NOMO-1 treated with DMSO at 0.1 percent for 48 hours (cell line): ENCODE measurements around the gene LTBP1.
"Not testable (repeated sequence)": the region's sequence is repeated elsewhere in the genome, so short reads cannot be mapped to it uniquely, and the experiment has no call there.

Experiments used
- DNase-seq: peaks from one replicate; lab custom pipeline; 2025; ENCODE audit not compliant: unreplicated experiment; lab: John Stamatoyannopoulos, UW

LTBP1 gene

DNA sequence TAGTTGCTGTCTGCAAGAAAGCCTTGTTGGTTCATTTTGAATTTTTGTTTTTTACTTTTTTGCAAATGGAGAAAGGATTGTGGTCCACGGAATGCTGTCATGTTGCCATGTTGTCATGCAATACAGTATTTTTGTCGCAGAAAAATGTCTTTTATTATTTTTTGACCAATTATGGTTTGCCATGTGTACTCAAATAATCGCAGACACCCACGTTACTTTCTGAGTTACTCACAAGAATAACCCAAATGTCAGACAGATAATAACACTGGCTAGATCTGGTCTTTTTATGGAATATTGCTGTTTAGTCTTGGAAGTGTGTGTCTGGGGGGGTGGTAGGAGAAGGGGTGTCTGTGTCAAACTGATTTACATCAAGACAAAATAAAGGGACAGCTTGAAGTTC is 188.9 kb downstream of the LTBP1 start:
- no peak for DNase-seq

DNA sequence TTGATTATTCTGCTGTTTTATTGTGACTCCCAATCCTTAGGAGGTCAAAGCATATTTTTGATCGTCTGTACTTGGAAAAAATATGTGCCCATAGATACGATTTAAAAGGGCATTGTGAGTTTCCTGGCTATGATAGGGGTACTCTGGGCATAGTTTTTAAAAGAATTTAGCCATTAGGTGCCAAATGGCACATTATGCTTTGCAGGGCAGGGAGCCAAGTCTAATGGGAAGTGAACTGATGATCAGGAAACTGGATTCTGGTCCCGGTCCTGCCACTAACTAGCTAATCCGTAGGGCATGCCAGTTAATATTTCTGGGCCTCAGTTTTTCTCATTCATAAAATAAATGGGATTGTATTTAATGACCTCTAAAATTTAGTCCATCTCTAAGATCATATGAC is 189.3 kb downstream of the LTBP1 start:
- DNase-seq: no peak

DNA sequence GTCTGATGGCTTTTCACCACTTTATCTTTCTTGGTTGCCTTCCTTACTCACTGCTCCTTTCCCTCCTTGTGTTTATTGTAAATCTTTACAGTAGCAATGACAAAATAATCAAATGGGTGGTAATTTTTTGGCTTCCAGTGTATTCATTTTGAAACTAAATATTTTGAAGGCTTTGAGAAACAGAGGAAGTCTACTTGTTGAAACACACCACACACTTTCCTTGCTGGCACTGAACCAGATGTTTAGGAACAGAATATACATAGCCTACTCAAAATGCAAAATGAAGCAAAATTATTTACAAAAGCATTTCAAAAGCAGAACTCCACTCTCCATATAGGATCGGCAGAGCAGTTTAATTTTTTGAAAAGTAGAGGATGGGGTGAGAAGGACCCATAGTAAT is 189.8 kb downstream of the LTBP1 start:
- no peak for DNase-seq

DNA sequence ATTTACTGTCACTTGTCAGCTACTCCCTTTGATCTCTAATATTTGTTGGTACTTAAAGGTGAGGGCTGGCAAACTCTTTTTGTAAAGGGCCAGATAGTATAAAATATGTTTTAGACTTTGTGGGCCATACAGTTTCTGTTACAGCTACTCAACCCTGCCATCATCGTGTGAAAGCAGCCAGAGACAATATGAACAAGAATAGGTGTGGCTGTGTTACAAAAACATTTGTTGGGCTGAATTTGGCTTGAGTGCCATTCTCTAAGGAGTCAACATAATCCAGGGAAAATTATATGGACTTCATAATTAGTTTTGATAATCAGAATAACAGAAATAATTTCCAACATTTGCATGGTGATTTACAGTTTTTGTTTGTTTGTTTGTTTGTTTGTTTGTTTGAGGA is 190.6 kb downstream of the LTBP1 start:
- no peak for DNase-seq

DNA sequence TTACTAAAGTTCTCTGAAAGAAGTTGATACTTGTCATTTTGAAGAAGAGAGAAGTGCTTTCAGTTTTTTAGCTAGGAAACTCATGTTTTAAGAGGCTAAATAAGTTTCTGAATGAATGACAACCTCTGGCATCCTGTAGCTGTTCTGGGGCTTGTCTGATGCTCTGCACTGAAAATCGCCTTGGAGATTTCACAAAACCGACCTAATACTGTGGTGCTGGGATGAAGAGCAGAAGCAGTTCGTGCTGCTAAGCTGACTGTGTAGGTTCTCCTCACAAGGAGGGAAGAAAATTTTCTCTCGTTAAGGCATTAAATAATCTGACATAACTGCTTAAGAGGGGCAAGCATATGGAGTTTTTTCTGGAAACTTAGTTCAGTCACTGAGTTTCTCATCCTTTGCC is 193.2 kb downstream of the LTBP1 start:
- no peak for DNase-seq

DNA sequence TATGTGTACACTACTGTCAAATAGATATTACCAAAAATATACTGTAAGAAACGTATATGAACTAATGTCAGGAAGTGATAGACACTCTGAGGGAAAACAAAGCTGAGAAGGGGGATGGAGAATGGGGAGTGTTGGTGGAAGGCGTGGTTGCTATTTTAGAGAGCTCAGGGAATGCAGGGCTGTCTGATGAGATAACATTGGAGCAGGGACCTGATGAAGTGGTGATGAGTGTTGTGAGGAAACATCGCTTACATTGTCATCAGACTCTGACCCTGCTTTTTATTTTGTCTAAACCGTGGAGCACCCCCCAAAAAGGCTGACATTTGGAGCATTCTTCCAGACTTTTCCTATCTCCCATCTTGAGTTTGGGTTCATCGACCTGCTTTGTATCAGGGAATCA is 194.7 kb downstream of the LTBP1 start:
- DNase-seq: no peak

DNA sequence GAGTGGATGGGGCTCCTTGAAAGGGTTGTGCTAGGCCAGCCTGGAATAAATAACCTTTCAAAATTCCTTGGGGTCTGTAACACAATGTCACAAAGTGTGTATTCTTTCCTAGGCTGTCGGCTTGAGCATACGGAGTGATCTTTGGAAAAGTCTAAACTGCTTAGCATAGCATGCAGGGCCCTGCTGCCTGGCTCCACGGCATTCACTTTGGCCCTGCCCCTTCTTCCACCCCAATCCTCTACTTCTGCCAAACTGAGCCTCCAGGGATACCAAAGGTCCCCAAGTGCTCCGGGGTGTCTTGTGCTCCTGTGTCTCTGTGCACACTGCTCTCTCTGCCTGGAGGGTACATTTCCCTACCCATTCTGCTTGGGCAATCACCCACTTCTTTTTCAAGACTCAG is 196.1 kb downstream of the LTBP1 start:
- DNase-seq: no peak

DNA sequence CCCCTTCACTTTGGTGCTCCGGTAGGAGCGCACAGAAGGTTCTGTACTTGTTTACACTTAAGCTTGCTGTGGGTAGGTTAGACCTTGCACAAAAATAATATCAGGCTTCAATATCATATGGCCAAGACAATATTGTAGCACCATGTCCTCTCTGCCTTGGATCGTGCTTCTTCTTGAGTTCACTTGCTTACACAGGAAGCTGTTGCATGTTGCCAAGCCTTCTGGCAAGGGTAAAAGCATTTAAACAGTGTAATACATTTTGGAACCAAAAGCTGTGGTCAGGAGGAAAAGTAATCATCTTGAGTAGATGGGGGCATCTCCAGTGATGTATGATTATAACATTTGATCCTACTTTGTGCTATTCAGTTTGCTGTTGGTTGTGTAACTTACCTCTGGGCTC is 197.5 kb downstream of the LTBP1 start:
- no peak for DNase-seq

DNA sequence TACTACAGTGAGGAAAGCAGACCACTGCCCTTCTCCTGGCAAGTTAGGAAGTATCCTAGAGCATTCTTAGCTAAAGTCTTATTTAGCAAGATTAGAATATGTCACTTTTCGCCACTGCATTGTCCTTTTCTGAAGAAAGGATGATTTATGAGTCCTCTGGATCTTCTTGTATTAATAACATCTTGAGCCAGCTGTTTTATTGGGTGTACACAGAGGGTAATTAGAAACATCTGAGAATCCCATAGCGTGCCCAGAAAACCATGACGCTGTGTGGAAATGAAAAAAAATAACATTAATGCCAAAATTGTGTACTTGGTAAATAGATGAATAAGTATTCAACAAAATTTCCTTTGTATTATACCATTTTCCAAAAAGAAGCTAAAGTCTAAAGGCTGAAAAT is 198.7 kb downstream of the LTBP1 start:
- no peak for DNase-seq

DNA sequence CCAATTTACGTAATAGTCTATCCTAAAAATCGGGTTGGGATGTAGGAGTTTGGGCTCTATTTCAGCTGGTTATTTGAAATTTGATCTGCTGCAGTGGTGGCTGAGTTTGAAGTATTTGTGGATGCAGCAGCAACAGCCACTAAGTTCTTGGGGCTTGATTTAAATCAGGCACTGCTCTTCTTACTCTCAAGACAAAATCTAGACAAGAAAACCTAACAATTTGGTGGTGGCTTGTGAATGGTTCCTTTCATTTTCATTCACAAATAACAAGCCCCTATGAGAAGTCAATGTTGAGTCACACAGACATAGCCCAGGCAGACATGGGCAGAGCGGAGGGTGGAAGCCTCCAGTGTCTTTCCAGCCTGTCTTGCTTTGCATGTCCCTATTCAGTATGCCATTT is 199.3 kb downstream of the LTBP1 start:
- DNase-seq: no peak

DNA sequence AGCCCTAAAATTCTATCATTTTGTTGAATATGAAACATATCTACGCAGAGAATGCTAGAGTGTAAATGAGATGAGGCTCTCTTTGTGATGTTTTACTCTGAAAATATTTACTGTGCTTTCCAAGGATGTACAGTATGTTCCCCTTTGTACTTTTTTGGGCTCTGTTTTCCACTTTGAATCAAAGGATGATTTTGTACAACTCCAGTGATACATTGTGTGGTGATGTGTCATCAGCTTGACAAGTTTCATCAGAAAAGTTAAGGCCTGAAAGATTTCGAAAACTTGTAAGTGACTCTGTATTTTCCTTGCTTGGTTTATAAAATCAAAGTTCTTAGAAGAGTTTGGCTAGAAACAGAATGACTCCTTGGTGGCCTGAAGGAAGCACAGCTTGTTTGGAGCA is 206.3 kb downstream of the LTBP1 start:
- no peak for DNase-seq

DNA sequence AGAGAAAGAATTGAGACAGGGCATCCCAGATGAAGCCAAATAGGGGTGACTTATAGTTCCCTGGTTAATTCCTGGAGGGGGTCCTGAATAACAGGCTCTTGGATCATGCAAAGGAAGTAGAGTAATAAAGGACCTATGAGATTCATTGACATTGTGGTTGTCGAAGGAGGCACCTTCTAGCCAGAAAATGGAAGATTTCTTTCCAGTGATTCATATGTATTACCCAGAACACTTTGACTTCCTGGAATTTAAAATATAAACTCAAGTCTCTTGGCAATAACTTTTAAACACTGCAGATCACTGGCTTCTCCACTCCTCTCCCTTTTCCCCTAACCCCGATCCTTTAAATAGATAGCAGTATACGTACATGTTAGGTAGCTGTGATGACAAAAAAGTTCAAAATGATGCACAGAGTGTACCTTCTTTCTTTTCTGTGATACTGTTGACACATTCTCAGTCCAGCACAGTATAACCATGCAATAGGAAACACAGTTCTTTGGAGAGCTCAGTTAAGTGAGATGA is 211.8 kb downstream of the LTBP1 start:
- DNase-seq: no peak

DNA sequence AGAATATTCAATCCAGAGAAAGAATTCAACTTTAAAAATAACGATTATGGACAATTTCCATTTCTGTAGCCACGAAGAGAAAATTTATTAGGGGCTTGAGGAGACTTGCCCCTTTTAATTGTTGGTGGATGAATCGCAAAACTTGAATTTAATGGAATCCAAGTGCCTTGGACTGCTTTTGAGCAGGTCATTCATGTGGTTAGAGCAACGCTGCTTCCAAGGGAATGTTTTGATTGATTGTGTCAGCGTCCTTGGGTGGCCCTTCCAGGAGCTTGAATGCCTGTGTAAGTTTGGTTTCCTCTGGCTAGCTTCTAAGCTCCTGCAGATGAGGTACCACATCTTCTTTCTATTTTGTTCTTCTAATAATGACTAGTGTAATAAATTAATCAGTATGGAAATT is 213.4 kb downstream of the LTBP1 start:
- DNase-seq: no peak

DNA sequence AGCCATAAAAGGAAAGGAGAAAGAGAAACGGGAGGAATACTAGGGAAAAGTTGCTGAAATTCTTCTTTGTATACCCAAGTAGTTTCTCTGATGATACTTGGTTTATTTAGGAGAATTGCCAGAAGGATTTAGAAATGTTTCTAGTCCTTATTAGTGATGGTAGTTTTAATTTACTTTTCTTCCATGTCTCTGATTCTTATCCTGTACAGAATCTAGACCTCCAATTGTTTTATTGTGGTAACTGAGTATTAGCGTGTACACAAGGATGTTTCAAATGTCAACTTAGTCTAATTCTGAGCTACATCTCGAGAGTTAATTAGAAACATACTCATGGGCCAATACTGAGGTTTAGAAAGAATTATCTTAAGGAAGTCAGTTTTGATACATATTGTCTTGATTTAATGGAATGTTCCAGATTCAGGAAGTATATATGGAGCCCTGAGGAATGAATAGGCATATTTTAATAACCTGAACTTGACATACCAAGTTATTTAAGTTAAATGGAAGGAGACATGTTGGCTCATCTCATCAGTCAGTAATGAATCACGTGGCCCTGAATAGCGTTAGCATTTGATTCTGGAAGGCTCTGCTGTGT is 219.6 kb downstream of the LTBP1 start:
- no peak for DNase-seq

DNA sequence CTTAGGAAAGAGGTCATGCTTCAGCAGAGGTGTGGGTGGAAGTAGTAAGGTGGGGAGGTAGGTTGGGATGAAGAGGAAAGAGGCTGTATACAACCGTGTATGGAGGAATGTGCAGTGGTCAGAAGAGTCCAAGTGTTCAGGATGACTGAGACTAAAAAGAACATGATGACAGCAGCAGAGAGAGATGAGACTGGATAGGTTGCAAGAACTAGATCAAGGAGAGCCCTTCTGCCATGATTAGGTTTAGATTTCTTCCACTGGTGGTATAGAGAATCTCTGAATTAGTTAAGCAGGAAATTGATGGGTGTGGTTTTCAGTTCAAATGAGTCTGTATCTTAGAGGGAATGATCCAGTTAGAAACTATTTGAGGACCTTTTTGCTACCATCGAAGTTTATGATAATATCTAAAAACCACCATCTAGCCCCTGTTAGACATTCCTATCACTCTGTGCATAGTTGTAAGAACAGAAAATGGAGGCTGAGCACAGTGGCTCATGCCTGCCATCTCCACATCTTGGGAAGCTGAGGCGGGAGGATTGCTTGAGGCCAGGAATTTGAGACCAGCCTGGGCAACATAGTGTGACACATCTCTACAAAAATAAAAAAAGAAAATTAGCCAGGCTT is 221.0 kb downstream of the LTBP1 start:
- no peak for DNase-seq

DNA sequence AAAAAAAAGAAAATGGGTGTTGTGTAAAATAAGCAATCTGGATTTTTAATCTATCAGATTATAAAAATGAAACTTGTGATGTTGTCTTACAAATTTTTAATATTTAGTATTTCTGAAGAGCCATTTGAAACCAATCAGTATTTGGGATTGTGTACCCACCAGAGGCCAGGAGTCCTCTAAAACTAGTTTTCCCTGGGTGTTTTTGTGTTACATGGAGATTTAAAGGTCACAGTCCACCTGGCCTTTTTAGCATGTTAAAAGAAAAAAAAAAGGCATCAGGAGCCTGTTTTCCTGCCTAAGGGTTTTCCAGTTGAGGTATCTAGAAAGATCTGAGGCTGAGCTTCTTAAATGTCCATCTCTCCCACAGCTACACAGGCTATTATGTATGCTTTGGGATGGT is 221.7 kb downstream of the LTBP1 start:
- no peak for DNase-seq

DNA sequence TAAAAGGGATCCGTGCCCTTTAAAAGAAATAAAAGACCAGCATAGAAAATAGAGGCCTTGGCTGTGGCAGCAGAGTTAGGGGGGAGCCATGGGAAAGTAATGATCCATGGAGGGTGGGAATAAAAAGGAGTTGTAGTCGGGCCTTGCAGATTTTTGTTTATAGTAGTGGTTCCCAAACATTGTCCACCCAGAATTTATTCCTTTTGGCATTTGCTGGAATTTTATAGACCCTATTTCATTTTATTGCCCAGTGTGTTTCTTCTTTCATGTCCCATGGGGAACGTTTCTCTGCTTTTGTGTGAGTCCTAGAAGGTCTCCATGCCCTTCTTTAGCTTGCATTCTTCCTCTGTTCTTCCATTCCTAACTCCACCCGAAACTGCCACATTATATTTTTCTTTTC is 222.2 kb downstream of the LTBP1 start:
- no peak for DNase-seq

DNA sequence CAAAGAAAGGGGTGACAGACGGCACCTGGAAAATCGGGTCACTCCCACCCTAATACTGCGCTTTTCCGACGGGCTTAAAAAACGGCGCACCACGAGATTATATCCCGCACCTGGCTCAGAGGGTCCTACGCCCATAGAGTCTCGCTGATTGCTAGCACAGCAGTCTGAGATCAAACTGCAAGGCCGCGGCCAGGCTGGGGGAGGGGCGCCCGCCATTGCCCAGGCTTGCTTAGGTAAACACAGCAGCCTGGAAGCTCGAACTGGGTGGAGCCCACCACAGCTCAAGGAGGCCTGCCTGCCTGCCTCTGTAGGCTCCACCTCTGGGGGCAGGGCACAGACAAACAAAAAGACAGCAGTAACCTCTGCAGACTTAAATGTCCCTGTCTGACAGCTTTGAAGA is 223.5 kb downstream of the LTBP1 start:
- DNase-seq: not testable (repeated sequence)

DNA sequence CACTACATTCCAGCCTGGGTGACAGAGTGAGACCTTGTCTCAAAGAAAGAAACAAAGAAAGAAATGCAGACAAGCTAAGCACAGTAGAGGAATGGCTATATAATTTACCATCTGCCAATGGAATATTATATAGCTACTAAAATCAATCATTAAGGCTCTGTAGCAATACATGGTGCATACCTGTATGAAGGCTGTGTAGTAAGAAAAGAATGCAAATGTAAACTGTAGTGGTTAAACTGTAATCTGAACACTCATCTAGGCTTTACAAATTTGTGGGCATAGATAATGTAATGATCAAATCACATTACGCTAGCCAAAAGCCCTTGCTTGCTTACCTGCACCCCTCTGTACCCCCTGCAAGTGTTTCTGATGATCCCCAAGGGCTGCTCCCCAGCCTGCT is 230.9 kb downstream of the LTBP1 start:
- DNase-seq: no peak

DNA sequence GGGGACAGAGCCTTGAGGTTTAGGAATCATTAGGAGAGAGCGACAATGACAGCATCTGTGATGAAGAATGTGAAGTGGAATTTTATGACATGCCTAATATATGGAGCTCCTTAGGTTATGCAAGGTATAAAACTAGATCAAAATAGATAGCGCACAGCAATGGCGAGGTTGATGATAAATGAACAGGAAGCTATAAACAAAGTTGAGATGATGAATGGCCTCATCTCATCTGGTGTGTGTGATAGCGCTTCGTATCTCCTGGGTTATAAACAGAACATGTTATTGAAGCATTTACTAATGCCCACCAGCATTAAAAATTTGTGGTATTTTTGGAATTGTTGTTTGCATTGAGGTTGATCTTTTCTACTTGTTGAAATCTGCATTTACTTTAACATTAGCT is 231.5 kb downstream of the LTBP1 start:
- DNase-seq: no peak

DNA sequence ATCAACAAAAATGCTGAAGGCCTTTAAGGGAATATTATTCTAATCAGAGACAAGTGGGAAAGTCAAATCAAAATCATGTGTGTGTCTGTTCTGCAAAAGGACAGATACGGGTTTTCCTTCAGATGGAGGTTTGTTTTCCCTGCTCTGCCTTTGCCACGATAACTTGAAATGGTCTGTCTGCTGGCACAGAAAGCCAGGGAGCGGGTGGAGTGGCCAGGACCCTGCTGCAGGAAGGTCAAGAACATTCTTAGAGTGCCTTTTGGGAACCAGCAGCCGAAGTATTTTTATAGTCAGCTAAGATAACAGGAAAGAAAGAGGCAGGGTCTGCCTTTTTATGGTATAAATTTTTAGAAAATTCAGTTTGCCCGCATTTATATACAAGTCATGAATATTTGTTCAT is 234.2 kb downstream of the LTBP1 start:
- no peak for DNase-seq

DNA sequence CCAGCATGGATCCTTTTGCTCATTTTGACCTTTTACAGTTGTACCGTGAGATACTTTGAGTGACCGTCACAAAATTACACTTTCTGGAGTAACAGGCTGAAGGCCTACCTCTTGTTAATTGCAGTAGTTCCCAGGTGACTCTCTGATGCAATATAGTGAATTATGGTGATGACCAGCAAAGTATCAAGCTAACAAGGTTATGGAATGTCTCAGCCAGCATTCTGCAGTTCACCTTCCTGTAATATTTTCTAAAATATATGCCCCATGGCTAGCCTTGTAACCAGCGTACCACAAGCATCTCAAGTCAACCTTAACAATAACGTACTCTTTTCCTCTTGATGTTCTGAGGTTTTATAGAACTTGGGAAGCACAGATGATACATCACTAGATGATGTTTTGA is 234.7 kb downstream of the LTBP1 start:
- DNase-seq: no peak

DNA sequence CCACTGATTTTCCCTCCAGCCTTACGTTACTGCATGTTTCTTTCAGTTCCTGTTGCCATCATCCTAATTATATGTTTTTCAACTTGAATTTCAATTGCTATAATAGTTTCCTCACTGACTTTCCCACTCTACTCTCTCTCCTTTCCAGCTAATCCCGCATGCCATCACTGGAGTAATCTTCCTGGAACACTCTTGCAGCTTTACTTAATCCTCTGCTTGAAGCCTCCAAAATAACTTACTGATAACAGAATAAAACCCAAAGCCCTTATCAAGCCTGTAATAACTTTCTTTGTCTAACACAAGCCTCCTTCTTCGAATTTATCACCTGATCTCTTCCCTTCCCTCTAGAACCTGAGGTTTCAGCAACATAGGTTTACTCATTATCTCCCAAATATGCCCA is 237.3 kb downstream of the LTBP1 start:
- DNase-seq: no peak
